Measurements from ENCODE around the gene CABP1.

DNA sequence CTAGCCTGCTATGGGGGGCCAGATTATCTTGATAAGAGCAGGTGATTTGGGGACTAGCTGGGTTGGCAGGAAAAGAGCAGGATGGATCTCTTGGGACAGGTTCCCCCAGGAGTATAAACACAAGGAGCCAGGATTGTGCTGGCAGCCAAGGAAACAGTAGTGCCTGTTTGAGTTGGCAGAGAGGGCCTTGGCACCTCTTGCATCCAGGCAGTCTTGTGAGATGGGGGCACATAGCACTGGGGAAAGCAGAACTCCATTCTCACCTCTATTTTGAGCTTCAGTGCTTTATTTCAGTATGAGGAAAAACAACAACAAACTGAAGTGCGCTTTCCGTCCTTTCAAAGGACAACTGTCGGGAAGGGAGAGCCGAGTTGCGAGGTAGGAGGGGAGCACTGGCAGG, 60.5 kb downstream of the CABP1 start:
- no peak for TF ChIP-seq POLR2A (IDR thresholded peaks at IDR 0.05)
- TF ChIP-seq, protein P1, sequence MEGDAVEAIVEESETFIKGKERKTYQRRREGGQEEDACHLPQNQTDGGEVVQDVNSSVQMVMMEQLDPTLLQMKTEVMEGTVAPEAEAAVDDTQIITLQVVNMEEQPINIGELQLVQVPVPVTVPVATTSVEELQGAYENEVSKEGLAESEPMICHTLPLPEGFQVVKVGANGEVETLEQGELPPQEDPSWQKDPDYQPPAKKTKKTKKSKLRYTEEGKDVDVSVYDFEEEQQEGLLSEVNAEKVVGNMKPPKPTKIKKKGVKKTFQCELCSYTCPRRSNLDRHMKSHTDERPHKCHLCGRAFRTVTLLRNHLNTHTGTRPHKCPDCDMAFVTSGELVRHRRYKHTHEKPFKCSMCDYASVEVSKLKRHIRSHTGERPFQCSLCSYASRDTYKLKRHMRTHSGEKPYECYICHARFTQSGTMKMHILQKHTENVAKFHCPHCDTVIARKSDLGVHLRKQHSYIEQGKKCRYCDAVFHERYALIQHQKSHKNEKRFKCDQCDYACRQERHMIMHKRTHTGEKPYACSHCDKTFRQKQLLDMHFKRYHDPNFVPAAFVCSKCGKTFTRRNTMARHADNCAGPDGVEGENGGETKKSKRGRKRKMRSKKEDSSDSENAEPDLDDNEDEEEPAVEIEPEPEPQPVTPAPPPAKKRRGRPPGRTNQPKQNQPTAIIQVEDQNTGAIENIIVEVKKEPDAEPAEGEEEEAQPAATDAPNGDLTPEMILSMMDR (IDR thresholded peaks at IDR 0.05), result no peak
